ENCODE data around the gene DCLK1. TPM values are rescaled to one million over a fixed set of nuclear protein-coding genes. Genes with fewer than 3 reads are reported as not detected.

DCLK1 gene
- total RNA-seq, 5 donors from 2014 or later (not counting 1 experiment from before 2014, with no cell fraction given), result 0.03 to 0.09 TPM; not detected in 3

GRCh38 chr13:35909837-35910540 lies 221.2 kb downstream of the DCLK1 start:
- no peak for DNase-seq
- POLR2A ChIA-PET, result no interaction called here
- 57% methylated on average over 1 of the region's 8 CpGs for WGBS (ENCODE audit: insufficient coverage)
- Histone ChIP-seq H3K4me3 (ENCODE audit: control insufficient read depth in 1 of 2, extremely low read depth in 1 of 2, low read length in 1 of 2) (no peak overlapping the region), H3K36me3 (ENCODE audit: control insufficient read depth in 2 of 2, extremely low read depth in 1 of 2, insufficient read depth in 1 of 2, low read length in 1 of 2) (no peaks in the 10 kb centered on the region), H3K4me1 (ENCODE audit: control insufficient read depth in 1 of 2, extremely low read depth in 1 of 2, insufficient read depth in 2 of 2, low read length in 2 of 2) (no peaks in the 10 kb centered on the region), H3K27ac (ENCODE audit: low read length) (no peak overlapping the region), H3K27me3 (replicated peaks in 1 of 2; ENCODE audit: control insufficient read depth in 2 of 2, extremely low read depth in 1 of 2, insufficient read depth in 2 of 2, low read length in 1 of 2) (no peaks in the 10 kb centered on the region), H3K9me3 (no peaks in the 10 kb centered on the region)
- no peaks in the 10 kb centered on the region for H3K27me3 Mint-ChIP-seq
- H3K36me3 Mint-ChIP-seq, result no peaks in the 10 kb centered on the region
- no peaks in the 10 kb centered on the region for H3K4me1 Mint-ChIP-seq
- H3K9me3 Mint-ChIP-seq, result peaks cover 0 to 3% (median 0%) of the 10 kb centered on the region in 3 donors
- CTCF ChIA-PET, result no interaction called here
- no peak overlapping the region for H3K4me3 Mint-ChIP-seq
- no peak overlapping the region for H3K27ac Mint-ChIP-seq
- ATAC-seq (replicated peaks in 1 of 4), result no peak

GRCh38 chr13:35909091-35909490 lies 222.1 kb downstream of the DCLK1 start:
- no peak overlapping the region for H3K27ac ChIP-seq (ENCODE audit: low read length)
- POLR2A ChIA-PET, result no interaction called here
- H3K27me3 ChIP-seq (replicated peaks in 1 of 2; ENCODE audit: control insufficient read depth in 2 of 2, extremely low read depth in 1 of 2, insufficient read depth in 2 of 2, low read length in 1 of 2), result no peaks in the 10 kb centered on the region
- no peak overlapping the region for H3K4me3 Mint-ChIP-seq
- no peak for ATAC-seq (replicated peaks in 1 of 4)
- H3K9me3 ChIP-seq, result no peaks in the 10 kb centered on the region
- no peaks in the 10 kb centered on the region for H3K4me1 ChIP-seq (ENCODE audit: control insufficient read depth in 1 of 2, extremely low read depth in 1 of 2, insufficient read depth in 2 of 2, low read length in 2 of 2)
- no peaks in the 10 kb centered on the region for H3K4me1 Mint-ChIP-seq
- no peaks in the 10 kb centered on the region for H3K36me3 Mint-ChIP-seq
- no peak overlapping the region for H3K4me3 ChIP-seq (ENCODE audit: control insufficient read depth in 1 of 2, extremely low read depth in 1 of 2, low read length in 1 of 2)
- H3K27me3 Mint-ChIP-seq, result no peaks in the 10 kb centered on the region
- CTCF ChIA-PET, result no interaction called here
- H3K36me3 ChIP-seq (ENCODE audit: control insufficient read depth in 2 of 2, extremely low read depth in 1 of 2, insufficient read depth in 1 of 2, low read length in 1 of 2), result no peaks in the 10 kb centered on the region
- no peak for DNase-seq
- peaks cover 0 to 3% (median 0%) of the 10 kb centered on the region in 3 donors for H3K9me3 Mint-ChIP-seq
- WGBS (ENCODE audit: insufficient coverage), result no CpG with 5 or more reads among the region's 4 CpGs
- no peak overlapping the region for H3K27ac Mint-ChIP-seq

GRCh38 chr13:35908226-35908625 lies 223.0 kb downstream of the DCLK1 start:
- Mint-ChIP-seq H3K36me3 (no peaks in the 10 kb centered on the region), H3K27ac (no peak overlapping the region), H3K9me3 (peaks cover 0 to 3% (median 0%) of the 10 kb centered on the region in 3 donors), H3K4me3 (no peak overlapping the region), H3K4me1 (no peaks in the 10 kb centered on the region), H3K27me3 (no peaks in the 10 kb centered on the region)
- Histone ChIP-seq H3K4me1 (ENCODE audit: control insufficient read depth in 1 of 2, extremely low read depth in 1 of 2, insufficient read depth in 2 of 2, low read length in 2 of 2) (no peaks in the 10 kb centered on the region), H3K27me3 (replicated peaks in 1 of 2; ENCODE audit: control insufficient read depth in 2 of 2, extremely low read depth in 1 of 2, insufficient read depth in 2 of 2, low read length in 1 of 2) (no peaks in the 10 kb centered on the region), H3K27ac (ENCODE audit: low read length) (no peak overlapping the region), H3K36me3 (ENCODE audit: control insufficient read depth in 2 of 2, extremely low read depth in 1 of 2, insufficient read depth in 1 of 2, low read length in 1 of 2) (no peaks in the 10 kb centered on the region), H3K9me3 (no peaks in the 10 kb centered on the region), H3K4me3 (ENCODE audit: control insufficient read depth in 1 of 2, extremely low read depth in 1 of 2, low read length in 1 of 2) (no peak overlapping the region)
- POLR2A ChIA-PET, result no interaction called here
- DNase-seq (no peak), ATAC-seq (replicated peaks in 1 of 4) (no peak)
- 83% methylated on average over 1 of the region's 1 CpG for whole genome bisulfite sequencing (ENCODE audit: insufficient coverage)
- CTCF ChIA-PET, result no interaction called here

GRCh38 chr13:35906636-35907035 lies 224.5 kb downstream of the DCLK1 start:
- WGBS (ENCODE audit: insufficient coverage), result 72% methylated on average over 4 of the region's 4 CpGs
- Histone ChIP-seq H3K4me1 (ENCODE audit: control insufficient read depth in 1 of 2, extremely low read depth in 1 of 2, insufficient read depth in 2 of 2, low read length in 2 of 2) (no peaks in the 10 kb centered on the region), H3K27me3 (replicated peaks in 1 of 2; ENCODE audit: control insufficient read depth in 2 of 2, extremely low read depth in 1 of 2, insufficient read depth in 2 of 2, low read length in 1 of 2) (no peaks in the 10 kb centered on the region), H3K4me3 (ENCODE audit: control insufficient read depth in 1 of 2, extremely low read depth in 1 of 2, low read length in 1 of 2) (no peak overlapping the region), H3K9me3 (no peaks in the 10 kb centered on the region), H3K36me3 (ENCODE audit: control insufficient read depth in 2 of 2, extremely low read depth in 1 of 2, insufficient read depth in 1 of 2, low read length in 1 of 2) (no peaks in the 10 kb centered on the region), H3K27ac (ENCODE audit: low read length) (no peak overlapping the region)
- no peak overlapping the region for H3K27ac Mint-ChIP-seq
- DNase-seq, result no peak
- ATAC-seq (replicated peaks in 1 of 4), result no peak
- no peaks in the 10 kb centered on the region for H3K4me1 Mint-ChIP-seq
- ChIA-PET CTCF (no interaction called here), POLR2A (no interaction called here)
- no peaks in the 10 kb centered on the region for H3K27me3 Mint-ChIP-seq
- no peaks in the 10 kb centered on the region for H3K36me3 Mint-ChIP-seq
- no peak overlapping the region for H3K4me3 Mint-ChIP-seq
- H3K9me3 Mint-ChIP-seq, result peaks cover 0 to 3% (median 0%) of the 10 kb centered on the region in 3 donors

- no peak overlapping the region for H3K27ac ChIP-seq (ENCODE audit: low read length)
- no CpG with 5 or more reads among the region's 1 CpG for whole genome bisulfite sequencing (ENCODE audit: insufficient coverage)
- no peaks in the 10 kb centered on the region for H3K27me3 Mint-ChIP-seq
- H3K4me3 ChIP-seq (ENCODE audit: control insufficient read depth in 1 of 2, extremely low read depth in 1 of 2, low read length in 1 of 2), result no peak overlapping the region
- POLR2A ChIA-PET, result no interaction called here
- no peaks in the 10 kb centered on the region for H3K4me1 Mint-ChIP-seq
- CTCF ChIA-PET, result interaction anchor here in 1 of 2 donors (0.7 kb wide), 1 partner anchor 32 kb away, joined by 3 read pairs; no protein-coding TSS in a partner anchor
- H3K9me3 ChIP-seq, result no peaks in the 10 kb centered on the region
- DNase-seq (no peak), ATAC-seq (replicated peaks in 1 of 4) (no peak)
- H3K27ac Mint-ChIP-seq, result no peak overlapping the region
- H3K9me3 Mint-ChIP-seq, result peaks cover 0 to 4% (median 0%) of the 10 kb centered on the region in 3 donors
- no peak overlapping the region for H3K4me3 Mint-ChIP-seq
- no peaks in the 10 kb centered on the region for H3K36me3 ChIP-seq (ENCODE audit: control insufficient read depth in 2 of 2, extremely low read depth in 1 of 2, insufficient read depth in 1 of 2, low read length in 1 of 2)
- H3K36me3 Mint-ChIP-seq, result no peaks in the 10 kb centered on the region
- H3K4me1 ChIP-seq (ENCODE audit: control insufficient read depth in 1 of 2, extremely low read depth in 1 of 2, insufficient read depth in 2 of 2, low read length in 2 of 2), result no peaks in the 10 kb centered on the region
- no peaks in the 10 kb centered on the region for H3K27me3 ChIP-seq (replicated peaks in 1 of 2; ENCODE audit: control insufficient read depth in 2 of 2, extremely low read depth in 1 of 2, insufficient read depth in 2 of 2, low read length in 1 of 2)
Measured at GRCh38 chr13:35903075-35903474, 228.1 kb downstream of the DCLK1 start.

- Histone ChIP-seq H3K4me1 (ENCODE audit: control insufficient read depth in 1 of 2, extremely low read depth in 1 of 2, insufficient read depth in 2 of 2, low read length in 2 of 2) (no peaks in the 10 kb centered on the region), H3K4me3 (ENCODE audit: control insufficient read depth in 1 of 2, extremely low read depth in 1 of 2, low read length in 1 of 2) (no peak overlapping the region), H3K36me3 (ENCODE audit: control insufficient read depth in 2 of 2, extremely low read depth in 1 of 2, insufficient read depth in 1 of 2, low read length in 1 of 2) (no peaks in the 10 kb centered on the region), H3K9me3 (no peaks in the 10 kb centered on the region), H3K27ac (ENCODE audit: low read length) (no peak overlapping the region), H3K27me3 (replicated peaks in 1 of 2; ENCODE audit: control insufficient read depth in 2 of 2, extremely low read depth in 1 of 2, insufficient read depth in 2 of 2, low read length in 1 of 2) (no peaks in the 10 kb centered on the region)
- DNase-seq (no peak), ATAC-seq (replicated peaks in 1 of 4) (no peak)
- H3K9me3 Mint-ChIP-seq, result peaks cover 0 to 7% (median 0%) of the 10 kb centered on the region in 3 donors
- H3K27me3 Mint-ChIP-seq, result peaks cover 0 to 3% of the 10 kb centered on the region in 2 donors
- H3K36me3 Mint-ChIP-seq, result no peaks in the 10 kb centered on the region
- no peaks in the 10 kb centered on the region for H3K4me1 Mint-ChIP-seq
- no CpG with 5 or more reads among the region's 1 CpG for WGBS (ENCODE audit: insufficient coverage)
- CTCF ChIA-PET, result no interaction called here
- H3K4me3 Mint-ChIP-seq, result no peak overlapping the region
- H3K27ac Mint-ChIP-seq, result no peak overlapping the region
- POLR2A ChIA-PET, result no interaction called here
Measured at GRCh38 chr13:35898041-35898440, 233.1 kb downstream of the DCLK1 start.
